GM18870 (cell line): ENCODE results near the gene ADRA2B.

Source experiments
- ATAC-seq: cut with Tn5 transposase; IDR thresholded peaks from one replicate; pipeline ENCODE4 v1.9.1; 2021; ENCODE audit warnings: moderate library complexity; ENCODE audit not compliant: unreplicated experiment

The ADRA2B gene

GRCh38 chr2:96106991-96107707 lies 9.2 kb downstream of the ADRA2B start:
- ATAC-seq = no peak

GRCh38 chr2:96105994-96106715 lies 10.2 kb downstream of the ADRA2B start:
- ATAC-seq = no peak

- ATAC-seq = no peak
Observed at GRCh38 chr2:96105152-96105915, 11.0 kb downstream of the ADRA2B start.

GRCh38 chr2:96104487-96104861 lies 11.9 kb downstream of the ADRA2B start:
- no peak for ATAC-seq

GRCh38 chr2:96103761-96104486 lies 12.4 kb downstream of the ADRA2B start:
- ATAC-seq = no peak

GRCh38 chr2:96103187-96103601 lies 13.2 kb downstream of the ADRA2B start:
- ATAC-seq = no peak

- no peak for ATAC-seq
Observed at GRCh38 chr2:96102596-96103186, 13.7 kb downstream of the ADRA2B start.

GRCh38 chr2:96100893-96101304 lies 15.5 kb downstream of the ADRA2B start:
- ATAC-seq = no peak

GRCh38 chr2:96099861-96100798 lies 16.2 kb downstream of the ADRA2B start:
- no peak for ATAC-seq

GRCh38 chr2:96098900-96099590 lies 17.3 kb downstream of the ADRA2B start:
- ATAC-seq = no peak

- no peak for ATAC-seq
Observed at GRCh38 chr2:96097951-96098823, 18.2 kb downstream of the ADRA2B start.

- ATAC-seq = no peak
Observed at GRCh38 chr2:96097441-96097840, 18.9 kb downstream of the ADRA2B start.

GRCh38 chr2:96095116-96095636 lies 21.2 kb downstream of the ADRA2B start:
- no peak for ATAC-seq

GRCh38 chr2:96093528-96093927 lies 22.8 kb downstream of the ADRA2B start:
- no peak for ATAC-seq

GRCh38 chr2:96092951-96093350 lies 23.4 kb downstream of the ADRA2B start:
- ATAC-seq = no peak

- ATAC-seq = no peak
Observed at GRCh38 chr2:96092573-96092877, 23.8 kb downstream of the ADRA2B start.

- no peak for ATAC-seq
Observed at GRCh38 chr2:96091711-96092572, 24.4 kb downstream of the ADRA2B start.
